Activated naive CD8-positive, alpha-beta T cell treated with anti-CD3 and anti-CD28 coated beads, Interleukin-2, amount 50 U/mL, for 24 hours (primary cell): Measurements from ENCODE around the gene CHAF1A.

Experiments used
- ATAC-seq: fragments of 150-1000 bp; cut with Tn5 transposase; one replicate; pipeline ENCODE4 v1.10.0; 2021
- DNase-seq: peaks from one replicate; pipeline ENCODE4 v3.0.0; 2021
- H3K27ac Mint-ChIP-seq: one replicate; pipeline ENCODE4 v1.8.0; 2021; ENCODE audit warnings: mild to moderate bottlenecking, mixed read lengths
- H3K27me3 Mint-ChIP-seq: one replicate; pipeline ENCODE4 v1.8.0; 2021; ENCODE audit warnings: mixed read lengths
- H3K36me3 Mint-ChIP-seq: one replicate; pipeline ENCODE4 v1.8.0; 2021; ENCODE audit warnings: low read depth, mixed read lengths
- H3K4me1 Mint-ChIP-seq: one replicate; pipeline ENCODE4 v1.8.0; 2021; ENCODE audit warnings: mixed read lengths
- H3K4me3 Mint-ChIP-seq: one replicate; pipeline ENCODE4 v1.8.0; 2021; ENCODE audit warnings: mild to moderate bottlenecking, moderate library complexity, mixed read lengths
- H3K9me3 Mint-ChIP-seq: one replicate; pipeline ENCODE4 v1.8.0; 2021; ENCODE audit warnings: mixed read lengths

The CHAF1A gene

DNA sequence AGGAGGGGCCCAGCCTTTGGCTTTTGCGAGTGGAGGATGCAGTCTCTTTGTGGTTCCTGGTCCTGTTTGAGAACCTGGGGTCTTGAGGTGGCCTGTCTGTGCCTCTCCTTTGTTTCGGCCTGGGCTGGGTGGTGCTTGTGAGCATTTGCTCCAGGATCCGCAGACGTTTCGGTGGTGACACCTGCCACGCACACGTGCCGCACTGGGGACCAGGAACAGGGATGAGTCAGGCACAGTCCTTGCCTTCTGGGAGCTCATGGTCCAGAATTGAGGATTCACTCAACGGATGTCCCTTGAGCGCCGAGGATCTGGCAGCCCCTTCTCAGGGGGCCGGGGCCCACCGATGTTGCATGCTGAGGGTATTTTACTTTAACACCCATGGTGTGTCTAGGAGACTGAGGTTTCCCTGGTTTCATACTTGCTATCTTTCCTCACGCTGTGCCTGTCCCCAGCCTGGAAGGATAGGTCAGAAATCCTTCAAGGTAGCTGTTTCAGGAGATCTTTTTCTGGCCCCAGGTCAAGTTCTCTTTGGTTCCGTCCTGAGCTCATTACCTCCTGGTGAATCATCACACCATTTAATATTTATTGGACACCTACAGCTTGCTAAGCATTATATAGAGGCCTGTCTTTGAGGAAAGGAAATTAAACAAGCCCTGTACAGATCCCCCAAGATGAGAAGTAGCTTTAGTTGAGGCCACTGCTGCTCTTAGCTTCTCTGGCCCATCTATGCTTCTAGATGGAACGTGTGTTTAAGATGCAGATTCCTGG is 74.8 kb downstream of the CHAF1A start:
- no peaks in the 10 kb centered on the region for H3K27me3 Mint-ChIP-seq
- H3K36me3 Mint-ChIP-seq, result peaks cover 2% of the 10 kb centered on the region
- DNase-seq, result no peak
- no peaks in the 10 kb centered on the region for H3K9me3 Mint-ChIP-seq
- peaks cover 12% of the 10 kb centered on the region for H3K4me1 Mint-ChIP-seq
- no peak overlapping the region for H3K27ac Mint-ChIP-seq
- ATAC-seq, result no peak
- no peak overlapping the region for H3K4me3 Mint-ChIP-seq

DNA sequence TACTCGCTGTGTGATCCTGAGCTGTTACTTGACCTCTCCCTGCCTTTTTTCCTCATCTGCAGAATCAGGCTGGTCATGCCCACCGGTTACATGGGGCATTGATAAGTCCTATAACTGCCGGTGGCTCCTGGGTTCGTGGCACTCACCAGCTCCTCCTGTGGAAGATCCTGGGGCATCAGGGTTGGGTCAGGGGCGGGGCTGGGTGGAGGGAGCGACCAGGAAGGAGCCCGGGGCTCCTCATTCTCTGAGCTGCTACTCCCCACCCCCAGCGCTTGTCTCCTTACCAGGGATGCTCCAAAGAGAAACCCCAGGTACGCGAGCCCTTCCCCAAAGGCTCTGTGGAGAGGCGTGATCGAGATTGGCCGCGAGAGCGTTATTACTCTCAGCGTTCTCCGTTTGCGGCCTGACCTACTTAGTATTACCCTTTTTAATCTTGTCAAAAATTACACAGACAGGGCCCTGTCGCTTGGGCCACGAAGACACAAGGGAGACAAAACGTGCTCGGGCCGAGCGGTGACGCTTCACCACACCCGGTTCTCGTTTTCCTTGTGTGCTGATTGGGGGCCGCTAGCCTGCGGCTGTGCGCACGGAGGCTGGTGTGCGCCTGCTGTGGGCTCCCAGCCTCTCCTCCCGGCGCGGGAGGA is 80.4 kb downstream of the CHAF1A start:
- Mint-ChIP-seq H3K4me3 (no peak overlapping the region), H3K27me3 (no peaks in the 10 kb centered on the region), H3K27ac (no peak overlapping the region), H3K9me3 (no peaks in the 10 kb centered on the region), H3K36me3 (peaks cover 4% of the 10 kb centered on the region), H3K4me1 (no peaks in the 10 kb centered on the region)
- DNase-seq (no peak), ATAC-seq (no peak)

DNA sequence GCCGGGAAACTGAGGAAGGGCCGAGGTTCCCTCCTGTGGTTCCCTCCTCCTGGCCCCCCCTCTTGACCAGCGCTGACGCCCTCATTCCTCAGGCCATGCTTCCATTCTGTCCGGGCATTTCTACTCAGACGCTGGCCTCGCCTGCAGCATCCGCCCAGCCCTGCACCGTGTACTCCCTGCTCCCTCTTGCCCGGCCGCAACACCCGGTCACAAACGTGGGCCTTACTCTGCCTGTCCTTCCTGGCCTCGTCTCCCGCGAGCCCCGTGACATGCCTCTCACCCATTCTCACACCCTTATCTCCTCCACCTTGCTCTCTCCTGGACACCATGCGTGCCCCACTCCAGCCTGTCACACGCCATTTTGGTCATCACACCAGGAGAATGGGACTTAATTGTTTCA is 80.9 kb downstream of the CHAF1A start:
- H3K27me3 Mint-ChIP-seq, result no peaks in the 10 kb centered on the region
- H3K4me3 Mint-ChIP-seq, result no peak overlapping the region
- no peak for ATAC-seq
- H3K4me1 Mint-ChIP-seq, result no peaks in the 10 kb centered on the region
- DNase-seq, result no peak
- H3K36me3 Mint-ChIP-seq, result peaks cover 4% of the 10 kb centered on the region
- H3K27ac Mint-ChIP-seq, result no peak overlapping the region
- no peaks in the 10 kb centered on the region for H3K9me3 Mint-ChIP-seq

DNA sequence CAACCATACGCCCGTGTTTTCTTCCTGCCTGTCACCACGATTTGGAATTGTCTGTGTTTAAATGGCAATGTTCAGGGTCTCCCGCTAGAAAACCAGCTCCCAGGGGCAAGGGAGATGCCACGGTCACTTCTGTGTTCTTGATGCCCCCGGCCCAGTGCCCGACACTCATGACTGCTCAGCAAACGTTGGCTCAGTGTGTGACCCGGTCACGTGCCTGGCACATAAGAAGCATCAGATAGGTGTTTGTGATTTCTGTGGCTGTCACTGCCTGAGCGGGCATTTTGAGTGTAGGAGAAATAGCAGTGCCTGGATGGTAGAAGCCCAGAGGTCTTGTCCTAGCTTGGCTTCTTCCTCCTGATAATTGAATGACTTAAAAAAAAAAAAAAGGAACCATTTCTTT is 85.1 kb downstream of the CHAF1A start:
- Mint-ChIP-seq H3K27me3 (no peaks in the 10 kb centered on the region), H3K36me3 (peaks cover 10% of the 10 kb centered on the region), H3K4me1 (no peaks in the 10 kb centered on the region), H3K9me3 (no peaks in the 10 kb centered on the region), H3K27ac (no peak overlapping the region), H3K4me3 (no peak overlapping the region)
- ATAC-seq (no peak), DNase-seq (no peak)

DNA sequence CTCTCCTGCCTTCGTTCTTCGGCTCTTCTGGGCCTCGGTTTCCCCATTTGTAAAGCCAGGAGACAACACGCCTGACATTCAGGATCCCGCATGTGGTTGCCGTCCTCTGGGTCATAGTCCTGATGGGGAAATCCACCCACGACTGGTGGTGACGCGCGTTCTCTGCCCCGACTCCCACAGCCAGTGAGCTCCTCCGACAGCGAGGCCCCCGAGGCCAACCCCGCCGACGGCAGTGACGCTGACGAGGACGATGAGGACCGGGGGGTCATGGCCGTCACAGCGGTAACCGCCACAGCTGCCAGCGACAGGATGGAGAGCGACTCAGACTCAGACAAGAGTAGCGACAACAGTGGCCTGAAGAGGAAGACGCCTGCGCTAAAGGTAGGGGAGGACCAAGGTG is 86.1 kb downstream of the CHAF1A start:
- no peaks in the 10 kb centered on the region for H3K9me3 Mint-ChIP-seq
- no peak overlapping the region for H3K27ac Mint-ChIP-seq
- peaks cover 9% of the 10 kb centered on the region for H3K36me3 Mint-ChIP-seq
- ATAC-seq, result no peak
- no peaks in the 10 kb centered on the region for H3K4me1 Mint-ChIP-seq
- H3K4me3 Mint-ChIP-seq, result no peak overlapping the region
- H3K27me3 Mint-ChIP-seq, result no peaks in the 10 kb centered on the region
- DNase-seq, result no peak

DNA sequence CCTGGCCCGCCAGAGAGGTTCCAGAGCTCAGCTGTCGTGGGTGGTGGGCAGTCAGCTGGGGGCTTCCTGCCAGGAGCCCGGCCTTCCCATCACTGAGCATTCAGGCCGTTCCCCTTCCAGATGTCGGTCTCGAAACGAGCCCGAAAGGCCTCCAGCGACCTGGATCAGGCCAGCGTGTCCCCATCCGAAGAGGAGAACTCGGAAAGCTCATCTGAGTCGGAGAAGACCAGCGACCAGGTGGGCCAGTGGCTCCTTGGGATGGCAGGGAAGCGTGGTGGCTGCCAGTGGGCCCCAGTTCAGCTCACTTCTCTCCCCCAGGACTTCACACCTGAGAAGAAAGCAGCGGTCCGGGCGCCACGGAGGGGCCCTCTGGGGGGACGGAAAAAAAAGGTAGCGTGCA is 89.0 kb downstream of the CHAF1A start:
- DNase-seq (no peak), ATAC-seq (no peak)
- no peaks in the 10 kb centered on the region for H3K4me1 Mint-ChIP-seq

DNA sequence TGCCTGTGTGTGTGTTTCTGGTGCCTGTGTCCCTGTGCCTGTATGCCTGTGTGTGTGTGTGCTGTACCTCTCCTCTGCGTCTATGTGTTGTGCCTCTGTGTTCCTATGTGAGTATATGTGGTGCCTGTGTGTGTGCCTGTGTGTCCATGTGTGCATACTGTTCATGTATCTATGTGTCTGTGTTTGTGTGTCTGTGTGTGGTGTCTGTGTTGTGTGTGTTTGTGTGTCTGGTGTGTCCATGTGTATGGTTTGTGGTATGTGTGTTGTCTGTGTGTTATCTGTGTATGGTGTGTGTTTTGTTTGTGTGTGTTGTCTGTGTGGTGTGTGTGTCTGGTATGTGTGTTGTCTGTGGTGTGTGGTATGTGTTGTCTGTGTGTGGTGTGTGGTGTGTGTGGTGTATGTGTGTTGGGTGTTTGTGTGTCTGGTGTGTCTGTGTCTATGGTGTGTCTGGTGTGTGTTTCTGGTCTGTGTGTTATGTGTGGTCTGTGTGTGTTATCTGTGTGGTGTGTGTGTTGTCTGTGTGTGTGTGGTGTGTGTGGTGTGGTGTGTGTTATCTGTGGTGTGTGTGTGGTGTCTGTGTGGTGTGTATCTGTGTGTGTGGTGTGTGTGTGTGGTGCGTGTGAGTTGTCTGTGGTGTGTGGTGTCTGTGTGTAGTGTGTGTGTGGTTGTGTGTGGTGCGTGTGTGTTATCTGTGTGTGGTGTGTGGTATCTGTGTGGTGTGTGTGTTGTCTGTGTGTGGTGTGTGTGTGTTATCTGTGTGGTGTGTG is 90.1 kb downstream of the CHAF1A start:
- H3K27ac Mint-ChIP-seq, result no peak overlapping the region
- H3K36me3 Mint-ChIP-seq, result peaks cover 6% of the 10 kb centered on the region
- H3K4me1 Mint-ChIP-seq, result no peaks in the 10 kb centered on the region
- no peak for ATAC-seq
- H3K27me3 Mint-ChIP-seq, result no peaks in the 10 kb centered on the region
- DNase-seq, result no peak
- H3K9me3 Mint-ChIP-seq, result no peaks in the 10 kb centered on the region
- no peak overlapping the region for H3K4me3 Mint-ChIP-seq

More for the DNA sequence above, 89.0 kb downstream of the CHAF1A start:
- Mint-ChIP-seq H3K4me3 (no peak overlapping the region), H3K36me3 (peaks cover 6% of the 10 kb centered on the region), H3K27me3 (no peaks in the 10 kb centered on the region), H3K27ac (no peak overlapping the region), H3K9me3 (no peaks in the 10 kb centered on the region)
